ENCODE results near the gene RPS6KA3.
A peak's percentile ranks its signal among the peaks of the same experiment; 100 is the strongest.
"Not testable (repeated sequence)": the region's sequence is repeated elsewhere in the genome, so short reads cannot be mapped to it uniquely, and the experiment has no call there.

RPS6KA3 gene

DNA sequence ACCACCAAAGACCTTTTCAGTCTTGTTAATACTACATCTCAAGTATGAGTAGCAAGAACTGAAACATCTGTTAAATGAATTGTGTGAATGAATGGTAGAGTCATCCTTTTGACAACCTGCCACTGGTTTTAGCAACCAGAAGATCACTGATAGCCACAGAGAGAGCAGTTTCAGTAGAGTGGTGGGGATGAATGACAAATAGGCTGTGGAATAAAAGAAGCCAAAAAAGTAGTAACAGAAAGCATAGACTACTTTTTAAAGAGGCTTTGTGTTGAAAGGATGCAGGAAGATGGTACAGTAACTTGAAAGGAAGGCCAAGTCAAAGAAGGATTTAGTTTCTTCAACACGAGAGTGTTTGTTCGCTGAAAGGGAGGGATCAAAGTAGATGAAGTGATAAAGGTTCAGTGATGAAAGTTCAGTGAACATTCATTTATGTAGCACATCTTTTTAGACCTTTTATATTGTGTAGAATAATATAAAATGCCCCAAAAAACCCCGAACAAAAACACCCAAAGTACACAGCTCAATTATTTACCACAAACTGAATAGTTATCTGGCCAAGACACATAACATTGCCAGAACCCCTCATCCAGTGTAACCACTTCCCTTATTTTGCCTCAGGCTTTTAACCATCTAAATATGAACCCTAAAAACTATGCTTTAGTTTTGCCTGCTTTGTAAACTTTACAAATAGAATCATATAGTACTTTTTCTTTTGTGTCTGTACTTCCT is 84.9 kb downstream of the RPS6KA3 start:
- no peaks in the 10 kb centered on the region for H3K9me3 ChIP-seq
- H3K27me3 ChIP-seq (ENCODE audit: low read depth) = no peaks in the 10 kb centered on the region
- in situ Hi-C loops (cut with MboI; ENCODE audit: low sequenced_read_pairs) = no loop called here
- DNase-seq (ENCODE audit: low spot score in 2 of 2) = no peak
- H3K4me1 ChIP-seq = no peaks in the 10 kb centered on the region
- no peak overlapping the region for H3K4me3 ChIP-seq
- H3K36me3 ChIP-seq (replicated peaks) = peaks cover 14% of the 10 kb centered on the region; the same call in 1 of the 2 replicates

DNA sequence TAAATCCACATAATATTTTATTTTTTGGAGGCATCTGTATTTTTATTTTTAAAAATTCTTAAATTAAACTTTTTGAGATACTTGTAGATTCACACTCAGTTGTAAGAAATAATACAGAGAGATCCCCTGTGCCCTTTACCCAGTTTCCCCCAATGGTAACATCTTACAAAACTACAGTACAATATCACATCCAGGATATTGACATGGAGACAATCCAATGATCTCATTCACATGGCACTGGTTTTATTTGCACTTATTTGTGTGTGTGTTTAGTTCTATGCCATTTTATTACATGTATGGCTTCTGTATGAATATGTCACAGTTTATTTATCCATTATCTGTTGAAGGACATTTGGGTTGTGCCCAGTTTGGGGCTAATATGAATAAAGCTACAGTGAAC is 89.6 kb downstream of the RPS6KA3 start:
- Histone ChIP-seq H3K36me3 (replicated peaks) (peaks cover 22% of the 10 kb centered on the region), H3K9me3 (no peaks in the 10 kb centered on the region), H3K4me1 (no peaks in the 10 kb centered on the region), H3K27me3 (ENCODE audit: low read depth) (no peaks in the 10 kb centered on the region), H3K4me3 (no peak overlapping the region)
- no peak for DNase-seq (ENCODE audit: low spot score in 2 of 2)
- in situ Hi-C loops (cut with MboI; ENCODE audit: low sequenced_read_pairs) = no loop called here

DNA sequence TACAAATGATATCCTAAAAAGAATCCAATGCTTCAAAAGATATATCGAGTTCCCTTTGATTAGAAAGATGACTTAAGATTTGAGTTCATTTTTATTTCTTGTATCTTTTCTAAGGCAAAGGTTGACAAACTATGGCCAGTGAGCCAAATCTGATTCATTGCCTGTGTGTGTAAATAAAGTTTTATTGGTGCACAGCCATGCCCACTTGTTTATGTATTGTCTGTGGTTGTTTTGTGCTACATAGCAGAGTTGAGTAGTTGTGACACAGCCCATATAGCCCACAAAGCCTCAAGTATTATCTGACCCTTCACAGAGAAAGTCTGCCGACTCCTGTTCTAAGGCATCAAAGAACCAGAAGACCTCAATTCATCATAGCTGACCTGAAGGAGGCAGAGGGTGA is 92.9 kb downstream of the RPS6KA3 start:
- H3K4me1 ChIP-seq = no peaks in the 10 kb centered on the region
- H3K9me3 ChIP-seq = no peaks in the 10 kb centered on the region
- in situ Hi-C loops (cut with MboI; ENCODE audit: low sequenced_read_pairs) = no loop called here
- no peak for DNase-seq (ENCODE audit: low spot score in 2 of 2)
- H3K27me3 ChIP-seq (ENCODE audit: low read depth) = no peaks in the 10 kb centered on the region
- peaks cover 29% of the 10 kb centered on the region for H3K36me3 ChIP-seq (replicated peaks)
- H3K4me3 ChIP-seq = no peak overlapping the region

DNA sequence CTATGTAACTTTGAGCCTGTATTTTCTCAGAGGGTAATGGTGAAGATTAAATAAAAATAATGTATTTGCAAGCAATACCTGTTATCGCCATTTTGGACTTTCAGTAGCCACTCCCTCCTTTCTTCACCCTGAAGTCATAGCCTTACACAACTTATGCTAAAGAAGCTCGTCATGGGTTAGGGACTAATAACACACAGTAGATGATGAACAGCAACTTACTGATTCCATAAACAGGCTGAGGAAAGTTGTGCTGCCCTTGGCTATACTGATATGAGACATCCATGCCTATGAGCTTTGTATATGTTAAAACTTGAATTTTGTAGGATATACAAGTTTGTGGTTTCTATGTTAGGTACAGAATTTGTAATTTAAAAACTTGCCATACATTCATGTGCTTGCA is 93.4 kb downstream of the RPS6KA3 start:
- Histone ChIP-seq H3K9me3 (no peaks in the 10 kb centered on the region), H3K36me3 (replicated peaks) (peaks cover 28% of the 10 kb centered on the region), H3K27me3 (ENCODE audit: low read depth) (no peaks in the 10 kb centered on the region), H3K4me1 (no peaks in the 10 kb centered on the region), H3K4me3 (no peak overlapping the region)
- in situ Hi-C loops (cut with MboI; ENCODE audit: low sequenced_read_pairs) = no loop called here
- no peak for DNase-seq (ENCODE audit: low spot score in 2 of 2)

DNA sequence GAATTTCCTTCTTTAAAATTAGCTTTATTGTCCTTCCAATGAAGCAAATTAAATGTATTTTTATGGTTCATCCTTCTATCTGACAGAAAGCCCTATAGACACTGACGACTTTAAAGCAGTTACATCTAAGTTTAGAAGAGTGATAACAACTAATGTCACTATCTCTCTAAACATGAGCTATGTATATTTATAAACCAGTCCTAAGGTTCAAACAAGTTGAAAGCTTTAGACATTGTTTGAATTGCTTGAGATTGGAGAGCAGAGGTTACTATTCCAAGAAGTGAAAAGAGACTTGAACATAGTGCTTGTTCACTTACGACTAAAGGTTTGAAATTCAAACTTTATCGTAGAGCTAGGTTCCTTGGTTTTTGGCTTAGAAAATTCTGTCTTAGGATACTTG is 94.8 kb downstream of the RPS6KA3 start:
- no peaks in the 10 kb centered on the region for H3K4me1 ChIP-seq
- in situ Hi-C loops (cut with MboI; ENCODE audit: low sequenced_read_pairs) = no loop called here

DNA sequence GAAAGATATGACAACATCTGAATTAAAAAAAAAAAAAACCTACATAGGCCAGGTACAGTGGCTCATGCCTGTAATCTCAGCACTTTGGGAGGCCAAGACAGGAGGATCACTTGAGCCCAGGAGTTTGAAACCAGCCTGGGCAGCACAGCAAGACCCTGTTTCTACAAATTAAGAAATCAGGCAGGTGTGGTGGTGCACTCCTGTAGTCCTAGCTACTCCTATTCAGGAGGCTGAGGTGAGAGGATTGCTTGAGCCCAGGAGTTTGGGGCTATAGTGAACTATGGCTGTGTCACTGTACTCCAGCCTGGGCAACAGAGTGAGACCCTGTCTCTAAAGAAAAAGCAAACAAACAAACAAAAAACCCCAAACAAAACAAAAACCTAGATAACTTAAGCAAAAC is 104.2 kb downstream of the RPS6KA3 start:
- in situ Hi-C loops (cut with MboI; ENCODE audit: low sequenced_read_pairs); H3K27me3 ChIP-seq (ENCODE audit: low read depth); H3K4me1 ChIP-seq; H3K4me3 ChIP-seq; H3K9me3 ChIP-seq; DNase-seq (ENCODE audit: low spot score in 2 of 2): not testable (repeated sequence)
- H3K36me3 ChIP-seq (replicated peaks) = peaks cover 21% of the 10 kb centered on the region

More for the DNA sequence above, 94.8 kb downstream of the RPS6KA3 start:
- H3K27me3 ChIP-seq (ENCODE audit: low read depth) = no peaks in the 10 kb centered on the region
- no peak for DNase-seq (ENCODE audit: low spot score in 2 of 2)
- H3K9me3 ChIP-seq = no peaks in the 10 kb centered on the region
- peaks cover 28% of the 10 kb centered on the region for H3K36me3 ChIP-seq (replicated peaks)
- H3K4me3 ChIP-seq = no peak overlapping the region

DNA sequence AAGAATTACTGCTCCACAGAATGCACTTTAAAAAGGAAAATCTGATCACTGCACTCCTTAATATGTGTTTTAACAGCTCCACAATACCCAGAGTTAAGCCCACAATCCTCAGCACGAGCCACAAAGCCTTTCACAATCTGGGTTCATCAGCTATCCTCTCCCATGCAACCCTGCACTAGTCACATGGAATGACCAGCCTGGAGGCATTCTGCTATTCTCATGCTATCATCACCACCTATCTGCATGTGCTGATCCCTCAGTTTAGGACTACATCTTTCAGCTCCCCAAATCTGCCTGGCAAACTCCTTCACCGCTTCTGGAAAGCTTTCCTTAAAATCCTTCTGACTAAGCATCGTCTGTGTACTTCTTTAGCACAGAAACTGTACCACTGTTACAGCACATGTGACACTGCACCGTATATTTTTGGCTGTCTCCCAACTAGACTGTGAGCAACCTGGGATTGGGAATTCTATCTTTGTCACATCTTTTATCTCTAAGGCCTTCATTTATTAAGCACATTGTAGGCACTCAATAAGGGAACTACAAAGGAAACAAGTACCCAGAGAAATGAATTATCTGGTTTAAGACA is 106.8 kb downstream of the RPS6KA3 start:
- no peak overlapping the region for H3K4me3 ChIP-seq
- in situ Hi-C loops (cut with MboI; ENCODE audit: low sequenced_read_pairs) = no loop called here
- no peaks in the 10 kb centered on the region for H3K9me3 ChIP-seq
- DNase-seq (ENCODE audit: low spot score in 2 of 2) = no peak
- no peaks in the 10 kb centered on the region for H3K27me3 ChIP-seq (ENCODE audit: low read depth)
- H3K36me3 ChIP-seq (replicated peaks) = peaks cover 29% of the 10 kb centered on the region
- peaks cover 3% of the 10 kb centered on the region for H3K4me1 ChIP-seq

DNA sequence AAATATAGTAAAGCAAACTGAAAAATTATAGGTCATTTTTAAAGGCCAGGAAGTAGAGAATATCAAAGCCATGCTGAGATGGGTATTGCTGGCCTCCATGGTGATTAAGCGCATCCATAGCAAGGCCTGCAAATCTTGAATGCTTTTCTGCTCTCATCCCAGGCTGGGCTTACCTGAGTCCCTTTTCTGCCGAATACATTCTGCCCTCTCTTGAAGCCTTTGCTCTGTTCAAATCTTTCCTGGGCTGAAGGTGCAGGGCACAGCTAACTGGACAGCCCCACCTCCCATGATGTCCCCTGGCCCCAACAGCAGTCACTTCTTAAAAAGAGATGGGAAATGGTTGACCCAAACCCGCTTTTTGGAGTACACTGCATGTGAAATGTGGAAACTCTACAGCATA is 115.0 kb downstream of the RPS6KA3 start:
- no peak overlapping the region for H3K4me3 ChIP-seq
- no peaks in the 10 kb centered on the region for H3K9me3 ChIP-seq
- peaks cover 3% of the 10 kb centered on the region for H3K4me1 ChIP-seq
- H3K27me3 ChIP-seq (ENCODE audit: low read depth) = no peaks in the 10 kb centered on the region
- in situ Hi-C loops (cut with MboI; ENCODE audit: low sequenced_read_pairs) = no loop called here
- H3K36me3 ChIP-seq (replicated peaks) = peaks cover 17% of the 10 kb centered on the region
- no peak for DNase-seq (ENCODE audit: low spot score in 2 of 2)

DNA sequence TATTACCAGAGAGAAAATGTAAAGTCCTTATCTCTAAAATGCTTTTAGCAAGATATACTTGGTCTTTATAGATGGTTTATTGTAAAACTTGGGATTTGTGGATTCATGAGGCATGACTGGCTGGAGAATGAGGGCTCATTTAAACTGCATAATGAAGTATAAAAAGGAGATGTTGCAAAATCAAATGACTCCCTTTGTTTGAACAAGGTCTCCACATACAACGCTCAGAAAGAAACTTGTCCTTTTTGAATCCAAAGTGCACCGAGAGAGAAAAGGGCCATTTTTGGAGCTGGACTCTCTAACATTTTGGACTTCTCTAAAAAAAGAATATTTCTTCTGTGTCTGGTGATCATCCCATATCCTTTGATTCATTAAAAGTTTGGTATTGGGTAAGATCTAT is 117.4 kb downstream of the RPS6KA3 start:
- in situ Hi-C loops (cut with MboI; ENCODE audit: low sequenced_read_pairs) = no loop called here
- no peaks in the 10 kb centered on the region for H3K9me3 ChIP-seq
- peaks cover 4% of the 10 kb centered on the region for H3K36me3 ChIP-seq (replicated peaks)
- no peak overlapping the region for H3K4me3 ChIP-seq
- H3K27me3 ChIP-seq (ENCODE audit: low read depth) = no peaks in the 10 kb centered on the region
- DNase-seq (ENCODE audit: low spot score in 2 of 2) = no peak
- no peaks in the 10 kb centered on the region for H3K4me1 ChIP-seq

DNA sequence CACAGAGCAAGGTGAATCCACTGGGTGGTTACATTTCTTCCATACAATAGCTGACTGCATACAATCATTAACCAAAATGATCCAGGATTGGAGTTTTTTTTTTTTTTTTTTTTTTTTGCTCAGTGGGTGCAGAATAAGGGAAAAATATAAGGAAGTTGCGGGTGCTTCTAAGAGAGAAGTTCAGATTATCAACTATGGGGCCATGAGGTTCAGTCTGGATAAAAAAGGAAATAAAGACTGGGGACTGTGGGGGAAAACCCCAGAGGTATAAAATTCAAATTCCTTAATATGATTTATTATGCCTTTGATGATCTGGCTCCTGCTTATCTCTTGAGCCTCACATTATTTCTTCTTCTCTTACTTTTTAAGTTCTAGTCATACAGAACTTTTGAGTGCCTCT is 119.1 kb downstream of the RPS6KA3 start:
- Histone ChIP-seq H3K9me3 (no peaks in the 10 kb centered on the region), H3K4me1 (no peaks in the 10 kb centered on the region), H3K36me3 (replicated peaks) (no peaks in the 10 kb centered on the region; the same call in 1 of the 2 replicates), H3K27me3 (ENCODE audit: low read depth) (no peaks in the 10 kb centered on the region), H3K4me3 (no peak overlapping the region)
- in situ Hi-C loops (cut with MboI; ENCODE audit: low sequenced_read_pairs) = no loop called here
- DNase-seq (ENCODE audit: low spot score in 2 of 2) = no peak

DNA sequence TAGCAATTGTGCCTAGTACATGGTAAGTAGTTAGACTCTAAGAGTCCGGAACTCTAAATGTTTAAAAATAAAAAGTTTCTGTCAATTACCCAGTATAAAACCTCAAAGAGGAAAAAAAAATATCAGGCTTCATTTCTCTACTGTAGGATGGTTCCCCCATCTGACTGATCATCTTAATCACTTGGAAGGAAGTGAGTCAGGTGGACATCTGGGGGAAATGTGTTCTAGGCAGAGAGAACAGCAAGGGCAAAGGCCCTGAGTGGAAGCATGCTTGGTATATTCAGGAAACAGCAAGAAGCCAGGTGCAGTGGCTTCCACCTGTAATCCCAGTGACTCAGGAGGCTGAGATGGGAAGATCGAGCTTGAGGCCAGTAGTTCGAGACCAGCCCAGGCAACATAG is 122.2 kb downstream of the RPS6KA3 start:
- no peak for DNase-seq (ENCODE audit: low spot score in 2 of 2)
- Histone ChIP-seq H3K4me3 (no peak overlapping the region), H3K36me3 (replicated peaks) (peaks cover 10% of the 10 kb centered on the region), H3K4me1 (peaks cover 8% of the 10 kb centered on the region), H3K9me3 (no peaks in the 10 kb centered on the region), H3K27me3 (ENCODE audit: low read depth) (no peaks in the 10 kb centered on the region)
- in situ Hi-C loops (cut with MboI; ENCODE audit: low sequenced_read_pairs) = no loop called here

DNA sequence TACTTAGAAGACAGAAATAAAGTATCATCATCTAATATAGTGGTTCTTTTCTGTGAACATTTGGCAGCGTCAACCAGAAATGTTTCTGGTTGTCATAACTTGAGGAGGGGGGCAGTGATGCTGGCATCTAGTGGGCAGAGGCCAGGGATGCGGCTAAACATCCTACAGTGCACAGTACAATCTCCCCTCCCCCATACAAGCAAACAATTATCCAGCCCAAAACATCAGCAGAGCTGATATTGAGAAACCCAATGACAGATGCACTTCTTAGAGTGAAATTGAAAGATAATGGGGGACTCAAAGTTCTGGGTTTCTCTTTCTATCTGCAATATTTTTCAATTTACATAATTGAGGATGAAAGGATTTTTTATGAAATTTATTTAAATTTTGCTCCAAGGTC is 123.1 kb downstream of the RPS6KA3 start:
- Histone ChIP-seq H3K9me3 (no peaks in the 10 kb centered on the region), H3K36me3 (replicated peaks) (peaks cover 19% of the 10 kb centered on the region), H3K27me3 (ENCODE audit: low read depth) (no peaks in the 10 kb centered on the region), H3K4me3 (no peak overlapping the region), H3K4me1 (peaks cover 12% of the 10 kb centered on the region)
- no peak for DNase-seq (ENCODE audit: low spot score in 2 of 2)
- in situ Hi-C loops (cut with MboI; ENCODE audit: low sequenced_read_pairs) = no loop called here

DNA sequence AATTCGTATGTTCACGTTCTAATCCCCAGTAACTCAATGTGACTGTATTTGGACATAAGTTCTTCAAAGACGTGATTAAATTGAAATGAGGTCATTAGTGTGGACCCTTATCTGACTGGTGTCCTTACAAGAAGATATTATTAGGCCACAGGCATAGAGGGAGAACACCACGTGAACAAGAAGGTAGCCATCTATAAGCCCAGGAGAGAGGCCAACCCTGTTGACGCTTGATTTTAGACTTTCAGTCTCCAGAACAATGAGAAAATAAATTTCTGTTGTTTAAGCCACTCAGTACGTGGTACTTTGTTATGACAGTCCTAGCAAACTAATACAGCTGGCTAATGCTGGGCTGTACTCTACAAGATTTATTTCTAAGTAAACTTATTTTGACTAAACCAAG is 123.6 kb downstream of the RPS6KA3 start:
- no peak overlapping the region for H3K4me3 ChIP-seq
- peaks cover 12% of the 10 kb centered on the region for H3K4me1 ChIP-seq
- DNase-seq (ENCODE audit: low spot score in 2 of 2) = no peak
- in situ Hi-C loops (cut with MboI; ENCODE audit: low sequenced_read_pairs) = no loop called here
- H3K36me3 ChIP-seq (replicated peaks) = peaks cover 24% of the 10 kb centered on the region
- H3K9me3 ChIP-seq = no peaks in the 10 kb centered on the region
- H3K27me3 ChIP-seq (ENCODE audit: low read depth) = no peaks in the 10 kb centered on the region

DNA sequence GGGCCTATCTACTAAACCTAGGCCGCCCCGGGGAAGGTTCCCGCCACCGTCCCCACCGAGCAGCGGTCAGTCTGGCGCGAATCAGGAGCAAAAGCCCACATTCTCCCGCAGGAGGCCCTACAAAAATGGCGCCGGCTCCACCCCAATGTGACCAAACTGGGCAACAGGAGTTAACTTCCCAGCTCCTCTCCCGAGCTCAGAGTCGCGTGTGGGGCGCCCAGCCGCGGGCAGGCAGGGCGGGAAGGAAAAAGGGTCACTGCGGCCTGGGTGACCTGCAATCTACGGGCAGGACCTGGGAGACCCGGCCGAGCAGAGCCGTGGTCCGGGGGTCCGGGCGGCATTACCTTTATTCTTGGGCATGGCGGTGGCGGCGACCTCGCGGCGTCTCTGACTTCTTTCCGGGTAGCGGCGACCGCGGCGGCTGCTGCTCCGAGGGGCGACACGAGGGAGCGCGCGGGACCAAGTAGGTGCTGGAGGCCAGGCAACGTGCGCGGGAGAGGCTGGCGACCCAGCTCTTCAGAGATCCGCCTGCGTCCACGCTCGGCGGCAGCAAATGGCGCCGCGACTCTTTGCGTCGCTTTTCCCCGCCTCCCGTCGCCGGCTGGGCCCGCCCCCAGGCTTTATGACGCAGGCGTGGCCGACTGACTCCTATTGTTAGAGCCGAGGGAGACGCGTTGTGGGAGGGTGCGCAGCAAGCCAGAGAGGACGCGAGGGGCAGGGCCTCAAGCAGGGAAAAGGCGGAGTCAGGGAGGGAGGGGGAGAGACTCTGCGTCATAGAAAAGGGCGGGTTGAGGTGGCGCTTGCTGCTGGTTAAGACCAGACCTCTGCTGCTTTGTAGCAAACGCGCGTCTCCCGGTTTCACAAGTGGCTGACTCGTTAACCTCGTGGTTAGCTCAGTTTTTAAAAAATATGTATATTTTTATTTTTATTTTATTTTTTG is 125.2 kb downstream of the RPS6KA3 start, which contains the start of gene EIF1AX:
EIF1AX (minus strand) TSS at position 558 of the 940 bp plus-strand sequence; CDS start at position 360, 198 bp downstream.
- peak within 1 kb of the TSS; percentile 96 for H3K4me3 ChIP-seq
- in situ Hi-C loops (cut with MboI; ENCODE audit: low sequenced_read_pairs) = no loop called here
- H3K4me1 ChIP-seq = peaks cover 16% of the 10 kb centered on the region
- peak; percentile 99 for DNase-seq (ENCODE audit: low spot score in 2 of 2)
- H3K9me3 ChIP-seq = no peaks in the 10 kb centered on the region
- H3K36me3 ChIP-seq (replicated peaks) = peaks cover 38% of the 10 kb centered on the region
- no peaks in the 10 kb centered on the region for H3K27me3 ChIP-seq (ENCODE audit: low read depth)

Data from HAP-1 (cell line).